ENCODE data around the gene CHSY1. TPM values are rescaled to one million over a fixed set of nuclear protein-coding genes. Genes with fewer than 3 reads are reported as not detected.

CHSY1 gene
- total RNA-seq, 2 experiments from 2014 or later: 50.5 to 59.4 TPM

GRCh38 chr15:101246824-101247745 lies 4.8 kb downstream of the CHSY1 start:
- H3K36me3 Mint-ChIP-seq: peaks cover 54% of the 10 kb centered on the region
- DNase-seq: no peak
- H3K4me3 Mint-ChIP-seq: peak overlapping the region; percentile 62
- peaks cover 80% of the 10 kb centered on the region for H3K4me1 Mint-ChIP-seq
- no peaks in the 10 kb centered on the region for H3K27me3 Mint-ChIP-seq
- no peak for ATAC-seq
- H3K27ac Mint-ChIP-seq: peak overlapping the region; percentile 77
- no peaks in the 10 kb centered on the region for H3K9me3 Mint-ChIP-seq (ENCODE audit: low read depth)
- CTCF ChIA-PET: interaction anchor here (0.9 to 20.8 kb wide), 12 partner anchors 8 to 240 kb away, joined by 3 to 244 read pairs (median 3); partner anchors contain the start of gene CHSY1

GRCh38 chr15:101246391-101246790 lies 5.5 kb downstream of the CHSY1 start:
- CTCF ChIA-PET: interaction anchor here (1.0 to 20.8 kb wide), 7 partner anchors 9 to 238 kb away, joined by 3 to 244 read pairs (median 6); partner anchors contain the start of gene CHSY1
- Mint-ChIP-seq H3K36me3 (peaks cover 57% of the 10 kb centered on the region), H3K27me3 (no peaks in the 10 kb centered on the region), H3K4me3 (peak overlapping the region; percentile 62), H3K27ac (peak overlapping the region; percentile 77), H3K9me3 (ENCODE audit: low read depth) (no peaks in the 10 kb centered on the region), H3K4me1 (peaks cover 86% of the 10 kb centered on the region)
- ATAC-seq (no peak), DNase-seq (no peak)

- Mint-ChIP-seq H3K9me3 (ENCODE audit: low read depth) (no peaks in the 10 kb centered on the region), H3K4me1 (peaks cover 94% of the 10 kb centered on the region), H3K36me3 (peaks cover 51% of the 10 kb centered on the region), H3K27ac (peak overlapping the region; percentile 91), H3K4me3 (peak overlapping the region; percentile 62), H3K27me3 (no peaks in the 10 kb centered on the region)
- no peak for ATAC-seq
- CTCF ChIA-PET: interaction anchor here (1.0 to 20.8 kb wide), 10 partner anchors 10 to 237 kb away, joined by 3 to 244 read pairs (median 4); partner anchors contain the start of gene CHSY1
- DNase-seq: no peak
These were observed 6.8 kb downstream of the CHSY1 start for GRCh38 chr15:101244889-101245668.

GRCh38 chr15:101244036-101244781 lies 7.6 kb downstream of the CHSY1 start:
- H3K36me3 Mint-ChIP-seq: peaks cover 46% of the 10 kb centered on the region
- peak overlapping the region; percentile 91 for H3K27ac Mint-ChIP-seq
- CTCF ChIA-PET: interaction anchor here (0.6 to 20.8 kb wide), 12 partner anchors 11 to 236 kb away, joined by 3 to 244 read pairs (median 6); partner anchors contain the start of gene CHSY1
- no peak for DNase-seq
- no peak for ATAC-seq
- H3K4me1 Mint-ChIP-seq: peaks cover 95% of the 10 kb centered on the region
- peak overlapping the region; percentile 62 for H3K4me3 Mint-ChIP-seq
- H3K27me3 Mint-ChIP-seq: no peaks in the 10 kb centered on the region
- H3K9me3 Mint-ChIP-seq (ENCODE audit: low read depth): no peaks in the 10 kb centered on the region

- Mint-ChIP-seq H3K27me3 (no peaks in the 10 kb centered on the region), H3K36me3 (peaks cover 50% of the 10 kb centered on the region), H3K9me3 (ENCODE audit: low read depth) (no peaks in the 10 kb centered on the region), H3K4me1 (peaks cover 96% of the 10 kb centered on the region), H3K27ac (peak overlapping the region; percentile 91), H3K4me3 (peak overlapping the region; percentile 62)
- DNase-seq: no peak
- CTCF ChIA-PET: interaction anchor here (0.9 to 20.8 kb wide), 10 partner anchors 12 to 235 kb away, joined by 4 to 244 read pairs (median 11); partner anchors contain the start of gene CHSY1
- ATAC-seq: no peak
These were observed 8.4 kb downstream of the CHSY1 start for GRCh38 chr15:101243420-101243819.

DNA sequence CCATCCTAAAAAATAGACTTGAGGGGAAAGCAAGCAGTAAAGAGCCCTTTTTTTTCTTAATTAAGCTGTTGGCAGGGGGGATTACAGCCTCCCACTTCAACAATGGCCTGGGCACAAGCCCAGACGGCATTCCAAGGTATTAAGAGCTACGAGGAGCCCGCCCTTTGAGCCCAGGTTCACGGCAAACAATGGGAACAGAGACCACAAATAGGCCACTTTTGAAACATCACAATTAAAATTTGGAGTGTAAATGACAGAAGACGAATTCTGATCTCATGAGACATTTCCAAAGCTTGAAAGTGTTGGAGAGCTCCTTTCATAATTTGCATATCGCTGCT lies 8.9 kb downstream of the CHSY1 start:
- peak overlapping the region; percentile 62 for H3K4me3 Mint-ChIP-seq
- DNase-seq (no peak), ATAC-seq (no peak)
- peak overlapping the region; percentile 91 for H3K27ac Mint-ChIP-seq
- no peaks in the 10 kb centered on the region for H3K9me3 Mint-ChIP-seq (ENCODE audit: low read depth)
- peaks cover 96% of the 10 kb centered on the region for H3K4me1 Mint-ChIP-seq
- H3K36me3 Mint-ChIP-seq: peaks cover 51% of the 10 kb centered on the region
- CTCF ChIA-PET: interaction anchor here (0.9 to 20.8 kb wide), 12 partner anchors 12 to 235 kb away, joined by 3 to 244 read pairs (median 8); partner anchors contain the start of gene CHSY1
- no peaks in the 10 kb centered on the region for H3K27me3 Mint-ChIP-seq

DNA sequence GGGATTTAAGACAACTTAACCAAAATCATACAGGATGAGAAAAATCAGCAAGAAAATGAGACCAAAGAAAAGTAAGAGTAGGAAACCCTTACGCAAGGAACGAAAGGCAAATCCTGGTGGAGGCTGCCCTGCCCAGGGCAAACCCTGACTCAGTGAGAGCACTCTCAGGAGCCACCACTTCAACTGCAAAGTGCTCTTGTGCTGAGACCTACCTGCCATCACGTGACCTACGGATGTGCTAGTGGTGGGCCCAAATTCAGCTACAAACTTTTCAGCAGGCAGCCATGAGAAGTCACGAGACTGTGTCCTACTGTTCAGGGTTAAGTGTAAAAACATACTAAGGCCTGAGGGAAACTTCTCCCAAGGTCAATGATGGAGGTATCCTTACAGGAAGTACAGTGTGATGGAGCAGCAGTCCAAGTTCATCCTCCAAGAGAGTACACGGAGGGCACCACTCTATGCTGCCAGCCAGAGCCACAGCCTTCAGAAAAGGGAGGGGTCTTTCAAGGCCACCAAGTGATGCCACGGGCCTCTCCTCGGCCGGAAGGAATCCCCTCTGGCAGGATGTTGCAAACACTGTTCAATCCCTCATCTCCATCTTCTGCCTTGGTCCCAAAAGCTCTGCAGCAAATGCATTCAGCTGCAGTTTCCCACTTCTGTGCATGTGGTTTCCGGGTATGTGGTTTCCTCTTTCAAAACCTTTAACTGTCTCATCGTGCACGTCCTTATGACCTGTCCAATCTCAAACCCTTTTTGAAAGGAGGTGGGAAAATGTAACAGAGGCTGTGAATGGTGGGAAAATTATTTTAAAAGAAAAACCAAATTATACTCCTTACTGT lies 9.5 kb downstream of the CHSY1 start:
- Mint-ChIP-seq H3K27ac (peak overlapping the region; percentile 91), H3K4me1 (peaks cover 94% of the 10 kb centered on the region), H3K4me3 (peak overlapping the region; percentile 62), H3K27me3 (no peaks in the 10 kb centered on the region), H3K36me3 (peaks cover 54% of the 10 kb centered on the region), H3K9me3 (ENCODE audit: low read depth) (no peaks in the 10 kb centered on the region)
- ATAC-seq (peak; percentile 78), DNase-seq (peak; percentile 91)
- CTCF ChIA-PET: interaction anchor here (0.9 to 20.8 kb wide), 14 partner anchors 8 to 234 kb away, joined by 3 to 244 read pairs (median 6); partner anchors contain the start of gene CHSY1

- peak overlapping the region; percentile 60 for H3K4me3 Mint-ChIP-seq
- ATAC-seq: no peak
These were observed 11.5 kb downstream of the CHSY1 start for GRCh38 chr15:101240358-101240757.

DNA sequence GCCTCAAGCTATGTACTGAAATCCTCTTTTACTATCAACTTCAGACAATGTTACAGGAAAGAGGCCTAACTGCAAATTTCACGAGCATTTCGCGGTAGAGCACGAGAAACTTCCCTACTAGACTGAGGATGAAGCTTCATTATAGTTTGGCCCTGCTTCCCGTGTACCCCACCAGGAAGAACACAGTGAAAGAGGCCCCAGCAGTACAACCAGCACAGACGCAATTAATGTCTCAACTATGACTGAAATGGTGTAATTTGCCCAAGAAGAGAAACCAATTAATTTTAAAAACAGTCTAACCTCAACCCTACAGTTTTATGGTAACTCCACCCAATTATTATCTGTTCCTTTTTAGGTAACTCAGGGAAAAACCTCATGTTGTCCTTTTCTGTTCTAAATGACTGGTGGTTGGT lies 12.1 kb downstream of the CHSY1 start:
- ATAC-seq: peak; percentile 18
- H3K36me3 Mint-ChIP-seq: peaks cover 50% of the 10 kb centered on the region
- DNase-seq: no peak
- H3K4me1 Mint-ChIP-seq: peaks cover 81% of the 10 kb centered on the region
- peak overlapping the region; percentile 60 for H3K4me3 Mint-ChIP-seq
- H3K27me3 Mint-ChIP-seq: no peaks in the 10 kb centered on the region
- H3K27ac Mint-ChIP-seq: peak overlapping the region; percentile 91
- CTCF ChIA-PET: interaction anchor here (0.7 to 20.8 kb wide), 11 partner anchors 15 to 231 kb away, joined by 3 to 244 read pairs (median 4); partner anchors contain the start of gene CHSY1
- no peaks in the 10 kb centered on the region for H3K9me3 Mint-ChIP-seq (ENCODE audit: low read depth)

More at GRCh38 chr15:101240358-101240757, 11.5 kb downstream of the CHSY1 start:
- peaks cover 85% of the 10 kb centered on the region for H3K4me1 Mint-ChIP-seq
- H3K9me3 Mint-ChIP-seq (ENCODE audit: low read depth): no peaks in the 10 kb centered on the region
- H3K36me3 Mint-ChIP-seq: peaks cover 49% of the 10 kb centered on the region
- CTCF ChIA-PET: interaction anchor here (0.7 to 20.8 kb wide), 14 partner anchors 9 to 232 kb away, joined by 3 to 244 read pairs (median 4); partner anchors contain the start of gene CHSY1
- no peak for DNase-seq
- H3K27me3 Mint-ChIP-seq: no peaks in the 10 kb centered on the region
- H3K27ac Mint-ChIP-seq: peak overlapping the region; percentile 91

DNA sequence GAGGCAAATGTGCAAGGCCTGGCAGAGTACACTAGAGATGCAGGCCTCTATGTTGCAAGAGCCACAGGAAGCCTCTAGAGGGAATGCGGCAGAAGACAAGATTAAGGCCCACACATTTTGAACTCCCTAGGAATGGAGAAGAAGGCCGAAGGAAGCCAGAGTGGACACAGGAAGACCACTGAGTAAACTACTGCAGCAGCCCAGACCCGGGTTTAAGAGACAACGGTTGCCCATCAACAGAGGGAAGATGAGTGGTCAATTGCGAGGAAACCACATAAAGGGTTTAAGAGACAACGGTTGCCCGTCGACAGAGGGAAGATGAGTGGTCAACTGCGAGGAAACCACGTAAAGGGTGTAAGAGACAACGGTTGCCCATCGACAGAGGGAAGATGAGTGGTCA lies 14.6 kb downstream of the CHSY1 start:
- CTCF ChIA-PET: no interaction called here
- H3K27ac Mint-ChIP-seq: peak overlapping the region; percentile 52
- H3K9me3 Mint-ChIP-seq (ENCODE audit: low read depth): no peaks in the 10 kb centered on the region
- peaks cover 75% of the 10 kb centered on the region for H3K4me1 Mint-ChIP-seq
- H3K27me3 Mint-ChIP-seq: no peaks in the 10 kb centered on the region
- DNase-seq (no peak), ATAC-seq (no peak)
- peaks cover 59% of the 10 kb centered on the region for H3K36me3 Mint-ChIP-seq
- H3K4me3 Mint-ChIP-seq: no peak overlapping the region

DNA sequence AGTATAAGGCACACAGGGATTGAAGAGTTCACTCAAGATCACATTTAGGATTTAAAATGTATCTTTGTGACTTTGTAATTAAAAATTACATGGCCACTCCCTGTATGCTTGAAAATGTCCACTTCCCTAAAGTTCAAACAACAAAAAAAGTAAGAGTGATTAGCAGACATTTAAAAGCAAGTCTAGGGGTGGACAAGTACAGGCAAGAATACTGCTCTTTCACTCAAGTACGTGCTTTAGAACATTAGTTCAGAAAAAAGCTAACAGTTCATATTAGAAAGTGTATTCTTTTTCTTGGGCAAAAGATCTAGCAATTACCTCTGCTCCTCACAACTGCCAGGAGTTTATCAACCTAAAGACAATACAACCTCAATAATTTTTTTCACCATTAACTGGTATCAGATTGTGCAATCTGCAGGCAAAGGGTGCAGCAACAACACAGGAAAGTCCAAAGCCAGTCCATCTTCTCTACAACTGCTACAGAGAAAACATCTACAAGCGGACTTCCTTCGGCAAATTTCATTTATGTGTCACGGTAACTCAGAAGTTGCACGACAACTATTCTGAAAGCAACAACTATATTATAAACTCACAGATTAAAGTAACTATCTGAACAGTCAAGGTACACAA lies 18.1 kb downstream of the CHSY1 start:
- Mint-ChIP-seq H3K4me1 (peaks cover 52% of the 10 kb centered on the region), H3K36me3 (peaks cover 77% of the 10 kb centered on the region), H3K27me3 (no peaks in the 10 kb centered on the region), H3K27ac (no peak overlapping the region), H3K9me3 (ENCODE audit: low read depth) (peaks cover 2% of the 10 kb centered on the region), H3K4me3 (no peak overlapping the region)
- CTCF ChIA-PET: interaction anchor here (1.3 kb wide), 1 partner anchor 18 kb away, joined by 3 read pairs; the partner anchor contains the start of gene CHSY1
- DNase-seq: no peak
- no peak for ATAC-seq

All from activated CD8-positive, alpha-beta memory T cell treated with anti-CD3 and anti-CD28 coated beads, Interleukin-2, amount 10 ng/mL, durations not matched to agents 7 days and 5 days (primary cell).